GM23338 (cell line): ENCODE measurements around the gene FRRS1L. TPM values are rescaled to one million over a fixed set of nuclear protein-coding genes. Genes with fewer than 3 reads are reported as not detected.

Experiments
- ATAC-seq: fragments of 200-7000 bp; cut with Tn5 transposase; 3 replicates; pipeline ENCODE4 v1.9.1; 2020
- DNase-seq: peaks from one replicate; pipeline ENCODE4 v3.0.0-alpha.2; 2015; ENCODE audit warnings: low spot score
- H2AFZ ChIP-seq: fragments of 200-600 bp; sonication (generic); 2 replicates; pipeline ENCODE4 v1.8.0; 2016; ENCODE audit warnings: antibody characterized with exemption, mild to moderate bottlenecking, moderate library complexity
- H3F3A ChIP-seq: fragments of 200-600 bp; sonication (generic); replicated peaks from 2 replicates; pipeline ENCODE4 v1.8.0; 2017; ENCODE audit warnings: antibody characterized with exemption, mixed run types, low read depth
- H3K27ac ChIP-seq: fragments of 200-600 bp; sonication (generic); 2 replicates; pipeline ENCODE4 v1.6.1; 2016; ENCODE audit warnings: low read depth
- H3K27me3 ChIP-seq: fragments of 200-600 bp; sonication (generic); 2 replicates; pipeline ENCODE4 v1.8.0; 2016; ENCODE audit warnings: mild to moderate bottlenecking, mixed run types, moderate library complexity; ENCODE audit not compliant: insufficient read depth
- H3K36me3 ChIP-seq: fragments of 200-600 bp; sonication (generic); 2 replicates; pipeline ENCODE4 v1.8.0; 2016; ENCODE audit warnings: mild to moderate bottlenecking; ENCODE audit not compliant: insufficient read depth
- H3K4me1 ChIP-seq: fragments of 200-600 bp; sonication (generic); 2 replicates; pipeline ENCODE4 v1.8.0; 2016; ENCODE audit warnings: mild to moderate bottlenecking, moderate library complexity; ENCODE audit not compliant: insufficient read depth
- H3K4me2 ChIP-seq: fragments of 200-600 bp; sonication (generic); 2 replicates; pipeline ENCODE4 v1.7.1; 2017; ENCODE audit warnings: mixed run types
- H3K4me3 ChIP-seq: fragments of 200-600 bp; sonication (generic); 2 replicates; pipeline ENCODE4 v1.6.1; 2016; ENCODE audit warnings: mixed run types
- H3K79me2 ChIP-seq: fragments of 200-600 bp; sonication (generic); replicated peaks from 2 replicates; pipeline ENCODE4 v1.8.0; 2017; ENCODE audit warnings: mild to moderate bottlenecking; ENCODE audit not compliant: insufficient read depth
- H3K9me2 ChIP-seq: fragments of 200-600 bp; sonication (generic); 2 replicates; pipeline ENCODE4 v1.8.0; 2017; ENCODE audit not compliant: insufficient read depth
- H4K20me1 ChIP-seq: fragments of 200-600 bp; sonication (generic); replicated peaks from 2 replicates; pipeline ENCODE4 v1.8.0; 2017; ENCODE audit warnings: mild to moderate bottlenecking; ENCODE audit not compliant: insufficient read depth
- H3K27ac Mint-ChIP-seq: 2 replicates; pipeline ENCODE4 v1.8.0; 2020; ENCODE audit warnings: inconsistent platforms, mild to moderate bottlenecking, moderate library complexity, mixed read lengths
- H3K27me3 Mint-ChIP-seq: 3 replicates; pipeline ENCODE4 v1.8.0; 2022; ENCODE audit warnings: low read depth, mild to moderate bottlenecking, moderate library complexity, mixed read lengths, inconsistent platforms; ENCODE audit not compliant: insufficient read depth, poor library complexity
- H3K36me3 Mint-ChIP-seq: 3 replicates; pipeline ENCODE4 v1.8.0; 2021; ENCODE audit warnings: low read depth, mild to moderate bottlenecking, inconsistent platforms, moderate library complexity, mixed read lengths
- H3K4me1 Mint-ChIP-seq: 3 replicates; pipeline ENCODE4 v1.8.0; 2020; ENCODE audit warnings: mild to moderate bottlenecking, inconsistent platforms, mixed read lengths
- H3K4me3 Mint-ChIP-seq: 3 replicates; pipeline ENCODE4 v1.8.0; 2021; ENCODE audit warnings: moderate library complexity, mild to moderate bottlenecking, inconsistent platforms, mixed read lengths
- H3K9me3 Mint-ChIP-seq: 3 replicates; pipeline ENCODE4 v1.8.0; 2020; ENCODE audit warnings: moderate library complexity, mild to moderate bottlenecking, inconsistent platforms, mixed read lengths
- CREB1 ChIP-seq: fragments of 250-450 bp; sonication (Bioruptor Pico); IDR thresholded peaks from 2 replicates; pipeline ENCODE4 v1.5.0; 2020; ENCODE audit warnings: low read depth, mild to moderate bottlenecking, moderate library complexity
- CTCF ChIP-seq, 2 experiments: fragments of 200-600 bp in 1 of 2; sonication (generic) in 1 of 2; conservative IDR thresholded peaks; 2 replicates each; pipeline versions ENCODE4 v1.5.1 to v1.6.1; 2016 to 2017; ENCODE audit warnings: antibody characterized with exemption in 2 of 2, low read depth in 2 of 2, mild to moderate bottlenecking in 2 of 2, moderate library complexity in 1 of 2
- ETS1 ChIP-seq: IDR thresholded peaks from 2 replicates; pipeline ENCODE4 v1.6.1; 2016; ENCODE audit warnings: antibody characterized with exemption
- EZH2 ChIP-seq: fragments of 200-600 bp; sonication (generic); IDR thresholded peaks from one replicate; pipeline ENCODE4 v1.8.0; 2017; ENCODE audit warnings: antibody characterized with exemption, mild to moderate bottlenecking, low read depth; ENCODE audit not compliant: unreplicated experiment
- JUNB ChIP-seq: IDR thresholded peaks from one replicate; pipeline ENCODE4 v1.6.1; 2016; ENCODE audit warnings: antibody characterized with exemption; ENCODE audit not compliant: unreplicated experiment
- NANOG ChIP-seq: IDR thresholded peaks from 2 replicates; pipeline ENCODE4 v1.6.1; 2016; ENCODE audit warnings: antibody characterized with exemption, borderline replicate concordance
- POLR2AphosphoS5 ChIP-seq: IDR thresholded peaks from 2 replicates; pipeline ENCODE4 v1.6.1; 2016; ENCODE audit warnings: antibody characterized with exemption, low read depth
- ZNF114 ChIP-seq: fragments of 250-450 bp; sonication (Bioruptor Pico); IDR thresholded peaks from 2 replicates; pipeline ENCODE4 v1.5.0; 2020; ENCODE audit warnings: mild to moderate bottlenecking, moderate library complexity
- ZNF462 ChIP-seq: fragments of 250-450 bp; sonication (Bioruptor Pico); IDR thresholded peaks from 2 replicates; pipeline ENCODE4 v1.5.0; 2020; ENCODE audit warnings: mild to moderate bottlenecking, moderate library complexity
- polyA plus RNA-seq: library from polyadenylated mRNA; unstranded; fragments of >200 nt; fragmentation: Nextera tagmentation; extraction: Ambion mirVana; gene quantifications from 2 replicates; pipeline ENCODE4 v1.2.1, GENCODE V29; 2016
- total RNA-seq: library from RNA; depleted of rRNA; stranded (reverse); fragments of >200 nt; shearing (Covaris generic); gene quantifications from 2 replicates; pipeline ENCODE4 v1.2.3, GENCODE V29; 2014

FRRS1L gene
- total and polyA plus RNA-seq, 2 experiments from 2014 or later = 0.37 to 1.1 TPM

- no peak for ATAC-seq
- DNase-seq = no peak
- H4K20me1 ChIP-seq = peaks cover 12% of the 10 kb centered on the region
- H2AFZ ChIP-seq = no peak overlapping the region
- H3K4me3 ChIP-seq = no peak overlapping the region
- no peak overlapping the region for H3K27ac ChIP-seq
- H3F3A ChIP-seq = no peaks in the 10 kb centered on the region
- H3K27me3 ChIP-seq = no peaks in the 10 kb centered on the region
- no peaks in the 10 kb centered on the region for H3K9me2 ChIP-seq
- no peak overlapping the region for H3K4me2 ChIP-seq
- H3K4me1 ChIP-seq = 0 out of 2 replicates have a peak, but pooled peaks cover 6% of the 10 kb centered on the region
- peaks cover 34% of the 10 kb centered on the region; the same call in 1 of the 2 replicates for H3K79me2 ChIP-seq
- Mint-ChIP-seq H3K27me3 (peaks cover 2% of the 10 kb centered on the region), H3K4me1 (peaks cover 3% of the 10 kb centered on the region; the same call in 1 of the 3 replicates), H3K27ac (peak overlapping the region; percentile 69; the same call in 1 of the 2 replicates), H3K36me3 (peaks cover 48% of the 10 kb centered on the region), H3K4me3 (no peak overlapping the region), H3K9me3 (no peaks in the 10 kb centered on the region)
- H3K36me3 ChIP-seq = peaks cover 15% of the 10 kb centered on the region
- TF ChIP-seq POLR2AphosphoS5 (no peak), CREB1 (CRISPR knock-in tag) (no peak), ZNF462 (CRISPR knock-in tag) (no peak), NANOG (no peak), JUNB (no peak)
These were observed 78.8 kb downstream of the FRRS1L start for GRCh38 chr9:109088221-109088620.

GRCh38 chr9:109087795-109088194 is 79.3 kb downstream of the FRRS1L start:
- H3K36me3 ChIP-seq = peaks cover 15% of the 10 kb centered on the region
- peaks cover 45% of the 10 kb centered on the region for H3K36me3 Mint-ChIP-seq
- TF ChIP-seq JUNB (no peak), CTCF (conservative IDR thresholded peaks at IDR 0.05; ENCODE audit: low read depth in 2 of 2) (no peak), ZNF114 (CRISPR knock-in tag) (no peak), POLR2AphosphoS5 (no peak), ETS1 (no peak), EZH2 (no peak)

More at GRCh38 chr9:109087795-109088194, 79.3 kb downstream of the FRRS1L start:
- Histone ChIP-seq H3K9me2 (no peaks in the 10 kb centered on the region), H3K4me1 (0 out of 2 replicates have a peak, but pooled peaks cover 3% of the 10 kb centered on the region), H2AFZ (no peak overlapping the region), H3K79me2 (peaks cover 30% of the 10 kb centered on the region; the same call in 1 of the 2 replicates), H3F3A (no peaks in the 10 kb centered on the region), H3K27me3 (no peaks in the 10 kb centered on the region), H3K4me2 (no peak overlapping the region), H4K20me1 (peaks cover 8% of the 10 kb centered on the region), H3K27ac (no peak overlapping the region), H3K4me3 (no peak overlapping the region)
- ATAC-seq = no peak
- Mint-ChIP-seq H3K27ac (no peak overlapping the region), H3K4me3 (no peak overlapping the region), H3K27me3 (peaks cover under 1% of the 10 kb centered on the region), H3K9me3 (no peaks in the 10 kb centered on the region), H3K4me1 (peaks cover 1% of the 10 kb centered on the region; the same call in 1 of the 3 replicates)
- DNase-seq = no peak
